Neural cell (in vitro differentiated cells): ENCODE data around the gene HSD17B14. TPM values are rescaled to one million over a fixed set of nuclear protein-coding genes. Genes with fewer than 3 reads are reported as not detected.
A peak's percentile ranks its signal among the peaks of the same experiment; 100 is the strongest.
"Not testable (repeated sequence)": the region's sequence is repeated elsewhere in the genome, so short reads cannot be mapped to it uniquely, and the experiment has no call there.

Source experiments
- H2AFZ ChIP-seq: fragments of 200-600, 300-800 bp; sonication (generic), shearing (Covaris generic); 2 replicates; pipeline ENCODE4 v1.6.0; 2014; ENCODE audit warnings: low read depth, mild to moderate bottlenecking, antibody characterized with exemption, low read length, moderate library complexity
- H3F3A ChIP-seq: fragments of 200-600 bp; shearing (Covaris generic); 2 replicates; pipeline ENCODE4 v1.6.1; 2016; ENCODE audit warnings: mild to moderate bottlenecking, moderate library complexity, mixed read lengths, antibody characterized with exemption, low read length; ENCODE audit not compliant: insufficient read depth, poor library complexity, severe bottlenecking
- H3K27ac ChIP-seq: fragments of 200-600, 300-800 bp; sonication (generic), shearing (Covaris generic); 2 replicates; pipeline ENCODE4 v1.5.1; 2014; ENCODE audit warnings: mild to moderate bottlenecking, low read length, moderate library complexity
- H3K27me3 ChIP-seq: fragments of 300-800, 200-600 bp; sonication (generic), shearing (Covaris generic); 2 replicates; pipeline ENCODE4 v1.6.0; 2014; ENCODE audit warnings: mild to moderate bottlenecking, low read depth, low read length, moderate library complexity; ENCODE audit not compliant: insufficient read depth
- H3K36me3 ChIP-seq: fragments of 300-800, 200-600 bp; sonication (generic), shearing (Covaris generic); 2 replicates; pipeline ENCODE4 v1.5.1; 2014; ENCODE audit warnings: mild to moderate bottlenecking, antibody characterized with exemption, low read length, moderate library complexity; ENCODE audit not compliant: insufficient read depth
- H3K4me2 ChIP-seq: fragments of 300-800, 200-600 bp; sonication (generic), shearing (Covaris generic); 2 replicates; pipeline ENCODE4 v1.6.0; 2014; ENCODE audit warnings: mild to moderate bottlenecking, low read length
- H3K4me3 ChIP-seq: fragments of 300-800, 200-600 bp; sonication (generic), shearing (Covaris generic); 2 replicates; pipeline ENCODE4 v1.5.1; 2014; ENCODE audit warnings: mild to moderate bottlenecking, low read length, moderate library complexity
- H3K79me2 ChIP-seq: fragments of 200-600 bp; shearing (Covaris generic); replicated peaks from 2 replicates; pipeline ENCODE4 v1.6.0; 2014; ENCODE audit warnings: mild to moderate bottlenecking, low read length, moderate library complexity; ENCODE audit not compliant: insufficient read depth
- H3K9ac ChIP-seq: fragments of 300-800, 200-600 bp; sonication (generic), shearing (Covaris generic); 2 replicates; pipeline ENCODE4 v1.6.1; 2016; ENCODE audit warnings: mild to moderate bottlenecking, low read length, mixed read lengths
- H3K9me2 ChIP-seq: fragments of 200-600 bp; shearing (Covaris generic); 2 replicates; pipeline ENCODE4 v1.6.1; 2016; ENCODE audit warnings: mild to moderate bottlenecking, low read length, mixed read lengths; ENCODE audit not compliant: insufficient read depth
- H3K9me3 ChIP-seq: fragments of 200-600, 300-800 bp; sonication (generic), shearing (Covaris generic); 2 replicates; pipeline ENCODE4 v1.6.1; 2016; ENCODE audit warnings: mild to moderate bottlenecking, mixed run types, low read length, moderate library complexity, mixed read lengths
- H4K20me1 ChIP-seq: fragments of 200-600 bp; shearing (Covaris generic); 2 replicates; pipeline ENCODE4 v1.6.1; 2016; ENCODE audit warnings: mild to moderate bottlenecking, mixed run types; ENCODE audit not compliant: insufficient read depth
- CTCF ChIP-seq: fragments of 450-650 bp; IDR thresholded peaks from 2 replicates; pipeline ENCODE4 v1.5.1; 2014; ENCODE audit warnings: antibody characterized with exemption, mild to moderate bottlenecking, moderate library complexity; ENCODE audit not compliant: poor library complexity, severe bottlenecking
- EP300 ChIP-seq: fragments of 450-650 bp; conservative IDR thresholded peaks from 2 replicates; pipeline ENCODE4 v1.6.1; 2014; ENCODE audit warnings: antibody characterized with exemption, mild to moderate bottlenecking, moderate library complexity; ENCODE audit not compliant: poor library complexity, severe bottlenecking
- EZH2 ChIP-seq: fragments of 200-600, 300-800 bp; shearing (Covaris generic), sonication (generic); IDR thresholded peaks from 2 replicates; pipeline ENCODE4 v1.6.1; 2014; ENCODE audit warnings: antibody characterized with exemption, low read length, borderline replicate concordance, mild to moderate bottlenecking; ENCODE audit not compliant: insufficient read depth, poor library complexity, severe bottlenecking
- MXI1 ChIP-seq: fragments of 450-650 bp; conservative IDR thresholded peaks from 2 replicates; pipeline ENCODE4 v1.6.1; 2014; ENCODE audit warnings: antibody characterized with exemption, mild to moderate bottlenecking; ENCODE audit not compliant: poor library complexity, severe bottlenecking
- POLR2AphosphoS5 ChIP-seq: IDR thresholded peaks from 2 replicates; pipeline ENCODE4 v1.6.1; 2012
- RAD21 ChIP-seq: fragments of 450-650 bp; conservative IDR thresholded peaks from 2 replicates; pipeline ENCODE4 v1.6.1; 2014; ENCODE audit warnings: antibody characterized with exemption, mild to moderate bottlenecking, moderate library complexity
- REST ChIP-seq: IDR thresholded peaks from 2 replicates; pipeline ENCODE4 v1.6.1; 2012; ENCODE audit warnings: borderline replicate concordance
- SMC3 ChIP-seq: fragments of 450-650 bp; conservative IDR thresholded peaks from 2 replicates; pipeline ENCODE4 v1.6.1; 2014; ENCODE audit warnings: antibody characterized with exemption, mild to moderate bottlenecking, moderate library complexity; ENCODE audit not compliant: poor library complexity
- TAF1 ChIP-seq: IDR thresholded peaks from 2 replicates; pipeline ENCODE4 v1.6.1; 2012; ENCODE audit warnings: low read depth
- polyA plus RNA-seq: library from polyadenylated mRNA; depleted of rRNA; stranded (reverse); fragments of >200 nt; gene quantifications from 2 replicates; pipeline ENCODE4 v1.2.3, GENCODE V29; 2014

Gene HSD17B14
- polyA plus RNA-seq, 1 donor from 2014 or later = 0.40 TPM

DNA sequence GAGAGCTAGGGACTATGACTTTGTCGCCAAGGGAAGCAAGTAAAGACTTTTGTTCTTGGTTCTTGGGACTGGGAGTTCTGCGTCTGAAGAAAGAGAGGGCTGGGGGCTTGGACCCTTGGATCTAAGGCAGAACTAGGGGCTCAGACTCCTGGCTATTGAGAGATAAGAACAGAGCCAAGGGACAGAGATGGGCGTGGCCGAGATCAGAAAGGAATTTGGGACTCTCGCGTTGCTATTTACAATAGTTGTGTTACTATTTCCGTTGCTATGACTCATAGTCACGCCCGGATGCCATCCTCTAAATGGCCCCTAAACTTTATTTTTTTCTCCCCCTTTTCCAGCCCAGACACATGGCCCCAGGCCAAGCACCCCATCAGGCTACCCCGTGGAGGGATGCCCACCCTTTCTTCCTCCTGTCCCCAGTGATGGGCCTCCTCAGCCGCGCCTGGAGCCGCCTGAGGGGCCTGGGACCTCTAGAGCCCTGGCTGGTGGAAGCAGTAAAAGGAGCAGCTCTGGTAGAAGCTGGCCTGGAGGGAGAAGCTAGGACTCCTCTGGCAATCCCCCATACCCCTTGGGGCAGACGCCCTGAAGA lies 36.7 kb upstream of the HSD17B14 start:
- Histone ChIP-seq H3K9me3 (no peaks in the 10 kb centered on the region), H3K36me3 (peaks cover 6% of the 10 kb centered on the region), H3K79me2 (peaks cover 37% of the 10 kb centered on the region), H3K9me2 (no peaks in the 10 kb centered on the region), H2AFZ (peak overlapping the region; percentile 82), H4K20me1 (no peaks in the 10 kb centered on the region), H3K27me3 (no peaks in the 10 kb centered on the region), H3K27ac (peak overlapping the region; percentile 99), H3K4me2 (peak overlapping the region; percentile 77), H3F3A (peaks cover 3% of the 10 kb centered on the region), H3K9ac (peak overlapping the region; percentile 99), H3K4me3 (peak overlapping the region; percentile 84)
- TF ChIP-seq CTCF = no peak
- peak; percentile 13 for TF ChIP-seq MXI1

GRCh38 chr19:48872182-48872883 lies 36.0 kb upstream of the HSD17B14 start, which contains the start of gene PPP1R15A:
TSS of gene PPP1R15A (plus strand) at chr19:48872421. CDS start at chr19:48873234, 813 bp downstream.
- Histone ChIP-seq H3K27ac (peak within 1 kb of the TSS; percentile 99), H3K27me3 (no peaks in the 10 kb centered on the region), H3K4me2 (peak within 1 kb of the TSS; percentile 77), H3K4me3 (peak within 1 kb of the TSS; percentile 84), H4K20me1 (no peaks in the 10 kb centered on the region), H2AFZ (peak within 1 kb of the TSS; percentile 82), H3K79me2 (peaks cover 37% of the 10 kb centered on the region), H3K36me3 (peaks cover 6% of the 10 kb centered on the region), H3F3A (peaks cover 3% of the 10 kb centered on the region), H3K9ac (peak within 1 kb of the TSS; percentile 99), H3K9me3 (no peaks in the 10 kb centered on the region), H3K9me2 (no peaks in the 10 kb centered on the region)
- peak; percentile 99 for TF ChIP-seq TAF1
- TF ChIP-seq MXI1 = peak; percentile 72
- TF ChIP-seq POLR2AphosphoS5 = peak; percentile 100
- TF ChIP-seq SMC3 = peak; percentile 63
- TF ChIP-seq RAD21 = peak; percentile 47
- TF ChIP-seq EZH2 = no peak
- TF ChIP-seq EP300 = peak; percentile 72
- TF ChIP-seq REST = peak; percentile 97
- peak; percentile 49 for TF ChIP-seq CTCF

DNA sequence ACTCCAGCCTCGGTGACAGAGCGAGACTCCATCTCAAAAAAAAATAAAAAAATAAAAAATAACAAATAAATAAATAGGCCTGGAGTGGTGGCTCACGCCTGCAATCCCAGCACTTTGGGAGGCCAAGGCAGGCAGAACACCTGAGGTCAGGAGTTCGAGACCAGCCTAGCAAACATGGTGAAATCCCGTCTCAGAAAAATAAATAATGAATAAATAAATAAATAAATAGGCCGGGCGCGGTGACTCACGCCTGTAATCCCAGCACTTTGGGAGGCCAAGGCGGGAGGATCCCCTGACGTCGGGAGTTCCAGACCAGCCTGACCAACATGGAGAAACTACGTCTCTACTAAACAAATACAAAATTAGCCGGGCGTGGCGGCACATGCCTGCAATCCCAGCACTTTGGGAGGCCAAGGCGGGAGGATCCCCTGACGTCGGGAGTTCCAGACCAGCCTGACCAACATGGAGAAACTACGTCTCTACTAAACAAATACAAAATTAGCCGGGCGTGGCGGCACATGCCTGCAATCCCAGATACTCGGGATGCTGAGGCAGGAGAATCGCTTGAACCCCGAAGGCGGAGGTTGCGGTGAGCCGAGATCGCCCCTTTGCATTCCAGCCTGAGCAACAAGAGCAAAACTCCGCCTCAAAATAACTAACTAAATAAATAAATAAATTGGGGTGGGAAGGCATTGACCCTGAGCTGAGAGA lies 35.3 kb upstream of the HSD17B14 start:
- H3K27ac ChIP-seq = peak overlapping the region; percentile 99
- not testable (repeated sequence) for H3K9me3 ChIP-seq, H3K9me2 ChIP-seq, H2AFZ ChIP-seq, H3F3A ChIP-seq, H4K20me1 ChIP-seq, H3K27me3 ChIP-seq, H3K36me3 ChIP-seq, H3K4me2 ChIP-seq
- peak overlapping the region; percentile 84 for H3K4me3 ChIP-seq
- H3K9ac ChIP-seq = peak overlapping the region; percentile 99
- peaks cover 37% of the 10 kb centered on the region for H3K79me2 ChIP-seq
